Liver (tissue), 3 donors: Measurements from ENCODE around the gene PCNX2.

ENCODE experiments used
- CTCF ChIP-seq: fragments of 150-350 bp; IDR thresholded peaks from 2 replicates; pipeline ENCODE4 v1.5.1; 2017; ENCODE audit warnings: improper control_type of control experiment, low read depth, low read length; ENCODE audit not compliant: missing input control
- JUND ChIP-seq, 2 donors: IDR thresholded peaks; 2 replicates each; pipeline ENCODE4 v1.6.1; 2016; ENCODE audit warnings: antibody characterized with exemption in 2 of 2
- SP1 ChIP-seq: IDR thresholded peaks from 2 replicates; pipeline ENCODE4 v1.6.1; 2018; ENCODE audit warnings: antibody characterized with exemption, mild to moderate bottlenecking
- donor health status: healthy.
- donor health status: healthy.

GRCh38 chr1:233090746-233091494, 204.6 kb downstream of the PCNX2 start:
- TF ChIP-seq JUND (IDR thresholded peaks at IDR 0.05), result no peak
- TF ChIP-seq CTCF, result no peak
- TF ChIP-seq SP1, result no peak
